AG04450 (cell line): Measurements from ENCODE around the gene RSRC1. TPM values are rescaled to one million over a fixed set of nuclear protein-coding genes. Genes with fewer than 3 reads are reported as not detected.

Experiments
- CTCF ChIA-PET: fragments of 300-600, 350-600 bp; formaldehyde crosslinking; extraction: SDS; loops from one replicate; lab custom pipeline; 2022; ENCODE audit warnings: antibody characterized with exemption, inconsistent platforms; lab: Charles Lee
- POLR2A ChIA-PET: fragments of 350-600 bp; formaldehyde crosslinking; extraction: SDS; loops from one replicate; lab custom pipeline; 2021; ENCODE audit warnings: antibody characterized with exemption, inconsistent platforms; lab: Yijun Ruan, JAX
- DNase-seq: peaks from one replicate; pipeline ENCODE4 v3.0.0-alpha.2; 2011; ENCODE audit warnings: low read depth, low spot score
- H3K27ac ChIP-seq: one replicate; pipeline ENCODE4 v1.5.1; 2012; ENCODE audit warnings: low read depth, low read length, control low read depth
- H3K27me3 ChIP-seq: one replicate; pipeline ENCODE4 v1.6.0; 2012; ENCODE audit warnings: low read length; ENCODE audit not compliant: control insufficient read depth, insufficient read depth
- H3K4me3 ChIP-seq: 2 replicates; pipeline ENCODE4 v1.5.1; 2011; ENCODE audit warnings: mild to moderate bottlenecking, low read depth, low read length, control low read depth
- H3K9me3 ChIP-seq: 2 replicates; pipeline ENCODE4 v1.5.1; 2012; ENCODE audit warnings: low read length; ENCODE audit not compliant: control insufficient read depth, insufficient read depth
- CTCF ChIP-seq: IDR thresholded peaks from 2 replicates; pipeline ENCODE4 v1.5.1; 2011; ENCODE audit warnings: low read depth, low read length, control low read depth, inconsistent platforms
- polyA plus RNA-seq: library from polyadenylated mRNA; depleted of rRNA; stranded (reverse); fragments of >200 nt; gene quantifications from 2 replicates; pipeline ENCODE4 v1.2.3, GENCODE V29; 2011

The RSRC1 gene
- polyA plus RNA-seq, 1 experiment = 6.7 TPM

- no peak for DNase-seq
- H3K27ac ChIP-seq = no peak overlapping the region
- no peaks in the 10 kb centered on the region for H3K9me3 ChIP-seq
- CTCF ChIA-PET = no interaction called here
- H3K27me3 ChIP-seq = no peaks in the 10 kb centered on the region
- POLR2A ChIA-PET = no interaction called here
- no peak overlapping the region for H3K4me3 ChIP-seq
- no peak for TF ChIP-seq CTCF
These were observed 449.6 kb downstream of the RSRC1 start for GRCh38 chr3:158559504-158559903.

- Histone ChIP-seq H3K4me3 (no peak overlapping the region), H3K27me3 (no peaks in the 10 kb centered on the region), H3K27ac (no peak overlapping the region), H3K9me3 (no peaks in the 10 kb centered on the region)
- DNase-seq = no peak
- no peak for TF ChIP-seq CTCF
- POLR2A ChIA-PET = no interaction called here
- CTCF ChIA-PET = interaction anchor here (0.8 to 1.6 kb wide), 3 partner anchors 21 to 28 kb away, joined by 3 to 6 read pairs (median 3); no protein-coding TSS in a partner anchor
These were observed 451.1 kb downstream of the RSRC1 start for GRCh38 chr3:158560979-158561378.

- H3K9me3 ChIP-seq = no peaks in the 10 kb centered on the region
- TF ChIP-seq CTCF = no peak
- H3K27me3 ChIP-seq = no peaks in the 10 kb centered on the region
- DNase-seq = no peak
- H3K4me3 ChIP-seq = no peak overlapping the region
- CTCF ChIA-PET = no interaction called here
- no peak overlapping the region for H3K27ac ChIP-seq
- POLR2A ChIA-PET = no interaction called here
These were observed 452.8 kb downstream of the RSRC1 start for GRCh38 chr3:158562674-158563073.

- Histone ChIP-seq H3K27me3 (no peaks in the 10 kb centered on the region), H3K27ac (no peak overlapping the region), H3K9me3 (no peaks in the 10 kb centered on the region), H3K4me3 (no peak overlapping the region)
- no peak for DNase-seq
- CTCF ChIA-PET = interaction anchor here (1.1 kb wide), 1 partner anchor 23 kb away, joined by 6 read pairs; no protein-coding TSS in a partner anchor
- POLR2A ChIA-PET = no interaction called here
- no peak for TF ChIP-seq CTCF
These were observed 453.2 kb downstream of the RSRC1 start for GRCh38 chr3:158563076-158563475.

GRCh38 chr3:158565076-158565475 is 455.2 kb downstream of the RSRC1 start:
- no peak overlapping the region for H3K27ac ChIP-seq
- no peaks in the 10 kb centered on the region for H3K9me3 ChIP-seq
- CTCF ChIA-PET = no interaction called here
- DNase-seq = no peak
- TF ChIP-seq CTCF = no peak
- H3K27me3 ChIP-seq = no peaks in the 10 kb centered on the region
- H3K4me3 ChIP-seq = no peak overlapping the region
- POLR2A ChIA-PET = no interaction called here
